Stimulated activated CD4-positive, alpha-beta T cell treated with anti-CD3 and anti-CD28 coated beads, Interleukin-1b, Interleukin-23, amount 100 ng/mL, for 48 hours (primary cell): ENCODE data around the gene HOXC6.

Source experiments
- DNase-seq: peaks from one replicate; pipeline ENCODE4 v3.0.0-alpha.2; 2020

The HOXC6 gene

DNA sequence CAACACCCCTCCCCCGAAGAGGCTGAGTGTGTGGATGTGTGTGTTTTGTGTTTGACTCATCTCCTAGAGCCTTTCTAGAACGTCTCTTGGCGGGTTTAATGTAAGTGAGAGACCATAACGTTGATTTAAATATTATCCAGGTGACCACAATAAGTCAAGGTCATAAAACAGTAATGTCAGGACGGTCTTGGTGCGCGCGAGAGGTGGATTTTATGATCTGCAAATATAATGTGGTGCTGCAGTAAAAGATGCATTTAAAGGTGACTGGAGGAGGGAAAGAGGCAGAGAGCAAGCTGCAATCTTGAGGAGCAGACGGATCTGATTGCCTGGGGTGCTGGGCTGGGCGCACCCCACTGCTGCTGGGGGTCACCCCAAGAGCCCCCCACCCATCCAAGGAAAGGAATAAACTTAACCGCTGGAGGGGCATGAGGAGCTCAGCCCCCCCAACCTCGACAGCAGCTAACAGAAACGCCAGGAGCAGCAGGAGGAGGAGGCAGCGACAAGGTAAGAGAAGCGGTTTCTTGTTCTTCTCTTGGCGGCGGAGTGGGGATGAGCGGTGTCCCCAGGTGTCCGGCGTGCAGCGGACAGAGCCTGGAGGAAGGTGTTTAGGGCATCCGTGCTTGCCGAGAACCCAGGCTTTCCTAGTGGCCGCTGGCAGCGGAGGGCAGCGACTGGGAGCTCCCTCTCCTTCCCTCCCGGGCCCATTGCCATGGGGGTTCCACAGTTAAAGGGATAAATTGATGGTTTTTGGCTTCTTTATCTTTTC, 37.7 kb upstream of the HOXC6 start:
- no peak for DNase-seq

DNA sequence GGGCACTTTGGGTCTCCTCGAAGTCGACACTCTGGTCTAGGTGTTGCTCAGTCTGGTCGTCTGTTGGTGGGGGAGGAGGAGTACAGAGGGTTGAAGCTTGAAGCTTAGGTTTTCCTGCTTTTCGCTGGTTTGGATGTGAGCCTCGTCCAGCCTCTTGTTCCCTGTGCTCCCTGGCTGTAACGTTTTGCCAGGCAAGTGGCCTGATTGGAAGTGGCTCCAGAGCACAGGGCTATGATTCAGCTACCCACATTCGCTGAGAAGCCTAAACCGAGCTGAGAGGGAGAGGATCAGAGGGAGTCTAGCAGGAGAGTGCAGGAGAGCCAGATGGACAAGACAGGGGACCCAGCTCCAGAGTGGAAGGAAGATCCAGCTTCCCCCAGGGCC, 37.2 kb upstream of the HOXC6 start:
- no peak for DNase-seq

DNA sequence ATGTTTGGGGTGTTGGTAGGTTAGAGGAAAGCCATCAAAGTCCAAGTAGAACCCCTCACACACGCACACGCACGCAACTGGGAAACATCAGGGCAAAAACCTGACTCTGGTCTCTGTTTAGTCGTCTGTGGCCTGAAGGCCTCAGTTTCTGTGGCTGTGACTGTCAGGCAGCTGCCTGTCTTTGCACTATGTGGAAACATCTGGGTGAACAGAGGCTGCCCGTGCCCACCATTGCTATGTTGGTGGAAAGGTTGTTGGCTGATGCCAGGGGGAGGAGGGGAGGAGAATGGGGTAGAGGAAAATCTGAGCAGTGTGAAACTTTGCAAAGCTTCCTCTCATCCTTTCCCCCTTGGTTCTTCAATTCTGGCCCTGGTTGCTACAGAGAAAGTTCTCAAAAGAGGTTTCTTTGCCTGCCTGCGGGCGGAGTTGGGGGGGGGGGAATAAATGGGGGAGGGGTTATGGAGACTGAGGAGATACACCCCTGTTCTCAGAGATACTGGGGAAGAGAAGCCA, 35.8 kb upstream of the HOXC6 start:
- no peak for DNase-seq

DNA sequence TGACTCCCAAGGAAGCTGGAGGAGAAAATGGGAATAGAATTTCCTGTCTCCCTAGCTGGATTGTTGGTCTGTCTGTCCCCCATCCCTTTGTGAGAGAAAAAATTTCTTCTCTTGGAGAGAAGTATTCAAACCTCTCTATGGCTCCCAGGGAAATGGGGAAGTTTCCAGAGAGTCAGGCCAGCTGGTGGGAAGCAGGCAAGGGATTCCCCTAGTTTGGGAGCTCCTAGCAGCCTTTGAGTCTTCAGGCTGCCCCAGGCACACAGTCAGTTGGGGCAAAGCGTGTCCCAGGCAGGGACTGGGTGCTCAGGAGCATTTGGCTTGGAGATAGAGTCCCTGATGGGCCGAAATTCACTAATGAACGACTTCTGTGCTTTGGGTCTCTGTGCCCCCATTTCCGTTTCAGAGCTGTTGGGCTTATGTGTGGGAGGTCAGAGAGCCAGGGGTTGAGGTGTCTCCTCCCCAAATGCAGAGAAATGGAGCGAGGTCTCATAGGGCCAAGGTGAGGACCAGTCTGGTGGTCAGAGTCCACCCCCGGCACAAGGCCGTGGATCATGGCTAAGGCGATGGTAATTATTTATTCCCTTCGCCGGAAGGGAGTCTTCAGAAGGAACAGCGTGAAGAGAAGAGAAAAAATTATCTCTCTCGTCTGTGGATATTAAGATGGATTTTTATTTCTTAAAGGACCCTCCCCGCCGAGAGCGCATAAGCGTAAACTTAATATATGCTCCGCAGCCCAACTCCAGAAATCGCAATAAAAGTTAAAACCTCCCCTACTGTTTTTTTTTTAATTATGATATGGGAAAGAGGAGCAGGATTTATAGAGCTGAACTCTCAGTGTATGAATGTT, 34.9 kb upstream of the HOXC6 start:
- DNase-seq: no peak

DNA sequence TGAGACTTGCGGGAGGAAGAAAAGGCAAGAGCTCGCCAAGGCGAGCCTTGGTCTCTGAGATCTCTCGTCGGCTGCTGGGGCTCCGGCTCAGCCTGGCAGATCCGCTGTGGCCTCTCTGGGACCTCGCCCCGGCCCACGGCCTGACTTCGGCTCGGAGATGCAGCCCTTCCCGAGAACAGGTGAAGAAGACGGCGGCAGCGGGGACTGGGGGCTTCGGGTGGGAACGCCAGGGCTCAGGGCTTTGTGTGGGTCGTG, 34.3 kb upstream of the HOXC6 start:
- no peak for DNase-seq

DNA sequence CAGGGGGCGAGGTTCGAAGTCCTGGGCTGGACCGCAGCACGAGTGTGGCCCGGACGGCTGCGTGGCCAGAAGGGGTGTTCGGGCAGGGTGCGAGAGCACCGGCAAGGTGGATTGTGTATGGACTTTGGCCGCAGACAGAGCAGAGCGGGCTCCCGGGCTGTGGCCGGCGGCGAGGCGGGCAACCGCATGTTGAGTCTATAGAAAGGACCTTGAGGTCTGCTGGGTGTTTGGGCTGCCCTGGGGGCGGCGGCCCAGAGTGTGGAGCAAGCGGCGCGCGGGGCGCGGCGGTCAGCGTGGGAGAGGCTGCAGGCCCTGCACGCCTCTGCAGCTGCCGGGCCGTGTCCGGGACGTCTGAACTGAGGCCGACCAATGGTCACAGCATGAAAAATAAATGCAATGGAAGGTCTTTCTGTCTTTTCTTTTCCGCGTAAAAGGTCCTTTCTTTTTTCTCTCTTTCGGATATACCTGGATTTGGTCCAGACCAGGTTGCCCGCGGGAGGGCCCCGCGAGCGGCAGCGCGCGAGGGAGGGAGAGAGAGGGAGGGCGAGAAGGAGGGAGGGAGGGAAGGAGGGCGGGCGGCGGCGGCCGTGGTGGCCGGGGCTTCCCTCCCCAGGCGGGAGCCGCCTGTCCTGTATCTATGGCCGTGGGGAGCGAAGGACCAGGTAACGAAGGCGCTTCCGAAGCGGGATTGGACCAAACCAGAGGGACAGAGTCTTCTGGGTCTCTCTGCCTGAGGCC, 33.8 kb upstream of the HOXC6 start:
- DNase-seq: no peak

DNA sequence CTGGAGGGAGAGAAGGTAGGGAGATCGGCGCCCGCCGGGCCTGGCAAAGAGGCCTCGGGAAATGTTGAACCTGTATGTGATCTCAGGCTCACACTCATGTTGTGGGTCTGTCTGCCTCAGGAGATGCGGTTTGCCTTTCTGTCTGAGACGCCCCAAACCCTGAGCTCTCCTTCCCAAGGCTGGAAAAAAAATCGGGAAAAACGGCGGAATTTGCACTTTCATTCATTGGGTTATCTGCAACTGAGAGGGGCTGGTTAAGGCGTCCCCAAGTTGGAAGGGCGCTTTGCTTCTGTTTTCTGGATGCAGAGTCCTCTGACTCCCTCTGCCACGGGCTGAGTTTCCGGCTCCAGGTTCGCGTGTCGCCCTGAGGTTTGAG, 33.2 kb upstream of the HOXC6 start:
- DNase-seq: no peak

DNA sequence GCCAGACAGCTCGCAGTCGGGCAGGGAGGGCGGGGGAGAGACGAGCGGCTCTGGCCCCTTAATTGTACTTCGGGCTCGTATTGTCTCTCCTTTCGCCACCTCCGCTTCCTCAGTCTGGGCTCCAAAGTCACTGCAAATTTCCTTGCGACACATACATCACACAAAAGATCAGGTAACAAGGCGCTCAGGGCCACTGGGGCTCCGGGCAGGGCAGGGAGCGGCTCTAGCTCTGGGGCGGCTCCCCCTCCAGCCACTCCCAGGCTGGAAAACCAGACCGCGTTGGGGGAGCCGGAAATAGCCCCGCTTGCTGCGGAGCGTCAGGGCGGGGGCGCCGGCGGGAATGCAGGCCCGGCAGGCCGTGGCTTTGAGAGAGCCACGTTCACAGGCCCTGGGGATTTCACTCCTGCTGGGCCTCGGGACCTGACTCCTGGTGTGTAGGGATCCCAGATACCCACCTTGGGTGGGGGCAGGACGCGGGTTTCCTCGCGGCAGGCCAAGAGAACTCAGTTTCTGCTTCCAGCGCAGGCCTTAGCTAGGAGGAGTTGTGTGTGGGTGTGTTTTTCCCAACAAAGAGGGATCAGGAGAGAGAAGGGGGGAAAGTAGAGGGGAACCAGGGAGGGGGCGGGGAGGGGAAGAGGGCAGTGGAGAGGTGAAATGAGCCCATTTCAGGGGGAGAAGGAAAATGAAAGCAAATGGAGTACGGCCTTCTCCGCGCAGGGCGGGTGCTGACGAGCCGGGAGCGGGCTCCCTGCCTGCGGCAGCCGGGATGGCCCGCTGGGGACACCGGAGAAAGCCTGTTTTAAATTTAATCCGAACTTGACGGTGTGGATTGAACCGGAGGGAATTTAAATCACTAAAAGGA, 32.6 kb upstream of the HOXC6 start:
- DNase-seq: no peak

DNA sequence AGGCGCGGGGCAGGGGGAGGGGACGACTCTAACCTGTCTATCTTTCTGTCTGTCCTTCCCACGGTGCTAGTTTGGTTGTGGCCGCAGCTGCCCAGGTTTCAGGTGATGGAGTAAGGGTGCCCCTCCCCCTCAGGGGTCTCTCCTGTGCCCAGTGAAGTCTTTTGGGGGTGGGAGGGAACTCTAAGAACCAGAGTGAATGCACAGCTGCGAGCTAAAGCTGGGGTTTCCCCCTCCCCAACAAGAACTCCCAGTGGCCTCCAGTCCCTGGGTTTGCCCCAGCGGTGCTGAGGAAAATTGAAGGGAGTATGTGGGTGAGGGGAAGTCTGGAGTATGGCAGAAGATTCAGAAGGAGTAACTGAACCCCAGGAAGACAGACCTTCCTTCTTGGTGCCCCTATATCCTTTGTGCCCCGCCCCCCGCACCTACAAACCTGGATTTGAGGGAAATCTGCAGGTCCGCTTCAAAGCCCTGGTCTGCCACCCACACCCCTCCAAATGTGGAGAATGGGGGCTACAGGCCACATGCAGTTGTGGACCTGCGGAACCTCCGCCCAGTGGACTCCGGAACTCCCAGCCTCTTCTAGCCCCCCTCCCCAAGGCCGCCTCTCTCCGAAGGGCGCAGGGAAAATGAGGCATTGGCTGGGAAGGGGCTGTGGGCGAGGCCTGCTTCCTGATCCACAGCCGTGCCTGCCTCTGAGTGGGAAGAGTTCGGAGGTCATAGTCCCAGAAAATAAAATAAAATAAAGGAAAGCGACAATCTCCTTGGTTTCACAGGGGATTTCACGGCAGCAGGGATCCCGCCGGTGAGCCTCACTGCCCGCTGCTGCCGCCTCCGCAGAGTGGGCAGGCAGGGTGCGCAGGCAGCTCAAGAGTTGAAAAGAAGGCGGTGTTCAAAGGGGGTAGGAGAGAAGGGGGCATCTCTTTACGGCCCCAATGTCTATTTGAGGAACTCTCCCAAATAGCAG, 31.7 kb upstream of the HOXC6 start:
- DNase-seq: no peak

DNA sequence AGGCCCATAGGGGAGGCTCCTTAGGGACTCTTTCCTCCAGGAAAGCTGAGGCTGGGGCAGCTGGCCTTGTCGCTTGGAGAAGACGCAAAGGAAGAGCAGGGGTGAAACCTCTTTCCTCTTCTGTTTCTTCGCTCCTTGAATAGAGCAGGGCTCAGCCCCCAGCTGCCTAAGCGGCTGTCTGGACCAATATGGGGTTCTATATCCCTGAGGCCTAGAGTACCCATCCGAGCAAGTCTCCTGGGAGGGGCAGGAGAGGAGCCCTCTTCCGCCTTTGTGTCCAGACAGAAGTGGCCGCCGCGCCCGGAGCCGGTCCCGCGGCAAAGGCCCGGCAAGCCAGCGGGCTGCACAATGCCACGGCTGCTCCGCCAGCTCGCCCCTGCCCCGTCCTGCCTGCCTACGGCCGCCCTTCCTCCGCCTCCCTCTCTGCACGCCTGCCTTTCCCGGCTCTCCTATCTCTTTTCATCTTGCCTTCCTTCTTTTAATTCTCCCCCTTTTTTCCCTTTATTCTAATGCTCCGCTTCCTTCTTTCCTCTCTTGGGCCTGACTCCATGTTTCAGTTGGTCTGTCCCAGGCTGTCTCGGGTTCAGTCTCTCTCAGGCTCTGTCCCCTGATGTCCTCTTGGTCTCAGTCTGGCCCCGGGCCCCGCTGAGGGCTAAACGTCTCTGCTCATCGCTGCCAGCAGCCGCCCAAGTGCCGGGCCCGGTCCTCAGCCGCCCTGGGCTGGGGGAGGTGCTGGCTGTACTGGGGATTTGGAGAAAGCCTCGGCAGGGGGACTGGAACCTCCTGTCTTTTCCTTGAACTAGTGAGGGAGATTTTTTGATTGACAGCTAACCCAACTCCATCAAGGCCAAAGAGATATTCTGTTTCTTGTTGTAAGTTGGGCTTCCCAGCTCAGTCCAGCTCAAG, 30.8 kb upstream of the HOXC6 start:
- DNase-seq: no peak

DNA sequence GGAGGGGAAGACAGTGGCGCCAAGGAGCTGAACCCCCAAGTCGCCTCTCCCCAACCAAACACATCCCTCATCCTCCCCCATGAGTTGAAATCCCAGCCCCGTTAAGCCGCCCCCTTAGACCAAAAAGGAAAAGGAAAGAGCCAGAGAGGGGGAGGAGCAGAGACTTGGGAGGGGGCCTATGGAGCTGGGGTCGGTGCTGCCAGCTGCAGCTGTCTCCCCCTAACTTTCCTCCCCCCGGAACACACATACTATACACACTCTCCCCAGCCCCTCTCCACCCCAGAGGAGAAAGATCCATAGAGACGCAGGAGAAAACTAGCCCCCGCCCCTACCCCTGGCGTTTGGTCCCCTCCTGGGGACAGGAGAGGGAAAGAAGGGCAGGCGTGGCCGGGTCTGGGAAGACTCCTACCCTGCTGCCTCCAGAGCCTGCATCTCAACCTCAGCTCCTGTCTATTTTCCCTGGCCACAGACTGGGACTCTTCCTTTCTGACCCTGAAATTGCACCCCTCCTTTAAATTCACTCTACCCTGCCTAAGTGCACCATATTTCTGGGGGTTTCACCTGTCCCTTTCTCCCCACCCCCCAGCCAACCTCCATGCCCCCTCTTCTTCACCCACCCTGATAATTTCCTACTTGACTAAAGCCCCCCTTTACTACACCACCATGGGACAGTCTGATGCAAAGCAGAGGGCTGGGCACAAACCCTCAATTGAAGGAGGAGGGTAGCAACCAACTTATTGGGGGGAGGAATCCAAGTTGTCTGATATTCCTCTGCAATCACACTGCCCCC, 29.9 kb upstream of the HOXC6 start:
- no peak for DNase-seq

DNA sequence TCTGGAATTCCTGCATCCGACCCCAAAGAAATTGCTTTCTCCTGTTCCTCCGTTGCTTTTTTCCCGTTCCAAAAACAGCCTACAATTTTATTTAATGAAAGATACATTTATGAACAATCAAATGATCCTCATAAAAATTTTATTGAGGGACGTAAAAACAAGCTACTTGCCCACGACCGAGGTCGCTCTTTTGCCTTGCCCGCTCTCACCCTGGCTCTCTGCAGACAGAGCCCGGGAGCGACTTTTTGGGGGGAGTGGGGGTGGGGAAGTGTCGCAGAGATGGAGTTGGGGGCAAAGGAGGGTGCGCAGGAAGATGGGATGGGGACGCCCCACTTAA, 29.4 kb upstream of the HOXC6 start:
- no peak for DNase-seq

DNA sequence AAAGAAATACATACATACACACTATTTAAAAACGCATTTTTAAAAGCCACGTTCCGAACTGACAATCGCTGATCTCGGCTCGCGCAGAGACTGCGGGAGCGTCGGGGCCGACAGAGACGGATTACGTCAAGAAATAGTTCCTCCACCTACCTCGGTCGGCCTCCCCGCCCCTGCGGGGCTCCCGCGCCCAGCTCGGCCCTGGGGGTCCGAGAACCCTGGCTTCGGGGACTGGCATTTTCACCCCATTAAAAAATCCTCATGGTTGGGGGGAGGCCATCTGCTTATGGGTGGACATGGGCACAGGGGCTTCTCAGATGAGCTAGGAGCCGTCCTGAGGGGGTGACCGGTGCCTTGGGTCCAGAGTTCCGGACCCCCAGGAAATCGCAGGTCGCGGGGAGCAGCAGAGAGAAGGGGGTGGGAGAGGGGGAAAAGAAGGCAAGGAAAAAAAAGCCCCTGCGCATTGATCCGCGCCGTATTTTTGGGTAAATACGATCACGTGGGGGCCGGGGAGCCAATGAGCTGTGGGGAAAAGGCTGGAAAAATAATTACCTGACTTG, 28.6 kb upstream of the HOXC6 start:
- DNase-seq: peak; percentile 46

DNA sequence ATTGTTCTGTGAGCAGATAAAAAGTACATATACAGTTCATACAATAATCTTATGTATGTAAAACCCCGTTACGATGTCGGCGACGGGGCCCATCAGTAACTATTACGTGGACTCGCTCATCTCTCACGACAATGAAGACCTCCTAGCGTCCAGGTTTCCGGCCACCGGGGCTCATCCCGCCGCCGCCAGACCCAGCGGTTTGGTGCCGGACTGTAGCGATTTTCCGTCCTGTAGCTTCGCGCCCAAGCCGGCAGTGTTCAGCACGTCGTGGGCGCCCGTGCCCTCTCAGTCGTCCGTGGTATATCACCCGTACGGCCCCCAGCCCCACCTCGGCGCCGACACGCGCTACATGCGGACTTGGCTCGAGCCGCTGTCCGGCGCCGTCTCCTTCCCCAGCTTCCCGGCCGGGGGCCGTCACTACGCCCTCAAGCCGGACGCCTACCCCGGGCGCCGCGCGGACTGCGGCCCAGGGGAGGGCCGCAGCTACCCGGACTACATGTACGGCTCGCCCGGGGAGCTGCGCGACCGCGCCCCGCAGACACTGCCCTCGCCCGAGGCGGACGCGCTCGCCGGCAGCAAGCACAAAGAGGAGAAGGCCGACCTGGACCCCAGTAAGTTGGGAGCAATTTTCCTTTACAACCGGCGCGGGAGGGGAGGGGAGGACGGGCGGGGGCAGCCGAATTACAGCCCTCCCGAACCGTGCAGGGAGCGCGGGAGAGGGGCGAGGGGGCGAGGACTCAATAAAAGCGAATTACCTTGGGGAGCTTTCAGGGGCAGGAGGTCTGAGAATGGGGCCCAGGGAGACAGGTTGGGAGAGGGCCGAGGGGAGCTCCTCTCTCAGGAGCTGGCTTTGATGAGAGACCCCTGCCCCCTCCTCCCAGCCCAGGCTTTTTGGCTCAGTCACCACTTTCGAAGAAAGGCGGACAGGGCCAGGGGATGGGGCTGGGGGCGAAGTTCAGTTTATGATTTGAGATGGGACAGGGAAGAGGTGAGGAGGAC, 27.8 kb upstream of the HOXC6 start, which contains the start of gene HOXC9:
Gene HOXC9, plus strand, starts transcription at position 46 of the 999 bp plus-strand sequence. Its CDS starts 28 bp downstream, at position 74.
- no peak for DNase-seq

DNA sequence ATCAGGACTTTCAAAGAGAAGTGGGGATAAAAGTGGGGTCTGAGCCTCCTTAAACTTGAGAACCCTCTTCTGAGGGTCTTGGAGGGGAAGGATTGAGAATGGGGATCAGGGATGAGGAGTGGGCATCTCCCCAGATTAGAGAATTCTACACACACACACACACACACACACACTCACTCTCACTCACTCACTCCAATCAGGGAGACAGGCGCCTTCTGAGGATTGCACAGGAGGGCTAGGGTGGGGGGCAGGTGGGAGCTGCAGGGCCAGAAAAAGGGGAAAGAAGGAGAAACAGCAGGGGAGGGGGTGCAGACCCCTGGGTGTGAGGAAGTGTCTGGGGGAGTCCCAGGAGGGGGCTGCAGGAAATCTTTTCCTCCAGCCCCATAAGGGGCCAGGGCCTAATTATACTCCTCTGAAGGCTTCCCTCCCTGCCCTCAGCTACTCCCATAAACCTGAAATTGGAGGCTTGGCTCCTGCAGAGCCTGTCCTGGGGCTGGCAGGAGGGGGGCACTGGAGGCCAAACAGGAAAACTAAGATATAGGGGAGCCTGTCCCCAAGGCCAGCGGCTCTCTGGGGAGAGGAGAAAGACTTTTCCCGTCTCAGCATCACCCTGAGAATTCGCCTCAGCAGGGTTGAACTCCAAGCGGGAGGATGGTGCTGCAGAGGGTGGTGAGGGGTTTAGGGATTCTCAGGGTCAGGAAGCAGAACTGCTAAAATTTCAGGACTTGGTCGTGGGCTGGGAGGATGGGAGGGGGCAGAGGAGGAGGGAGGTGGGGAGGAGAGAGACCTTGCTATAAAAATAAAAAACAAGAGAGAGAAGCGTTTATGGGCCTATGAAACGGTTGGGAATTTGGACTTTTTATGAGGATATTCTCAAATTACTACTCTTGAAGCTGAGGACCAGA, 26.7 kb upstream of the HOXC6 start:
- DNase-seq: no peak

DNA sequence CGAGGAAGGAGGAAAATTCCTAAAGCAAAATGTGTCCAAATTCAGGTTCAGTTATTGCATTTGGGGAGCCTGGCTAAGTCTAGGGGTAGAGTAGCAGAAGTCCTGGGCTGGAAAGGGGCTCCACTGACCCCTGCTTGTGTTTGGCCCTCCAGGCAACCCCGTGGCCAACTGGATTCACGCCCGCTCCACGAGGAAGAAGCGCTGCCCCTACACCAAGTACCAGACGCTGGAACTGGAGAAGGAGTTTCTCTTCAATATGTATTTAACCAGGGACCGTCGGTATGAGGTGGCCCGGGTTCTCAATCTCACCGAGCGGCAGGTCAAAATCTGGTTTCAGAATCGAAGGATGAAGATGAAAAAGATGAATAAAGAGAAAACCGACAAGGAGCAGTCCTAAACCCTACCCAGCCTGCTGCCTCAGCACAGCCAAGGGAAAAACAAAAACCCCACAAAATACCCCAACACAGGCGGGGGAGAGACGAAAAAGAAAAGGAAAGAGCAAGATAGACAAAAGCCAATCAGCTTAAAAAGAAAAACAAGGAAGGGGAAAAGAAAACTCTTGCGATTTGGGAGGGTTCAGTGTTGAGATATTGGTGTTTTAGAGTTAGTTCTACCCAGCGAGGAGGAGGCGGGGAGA, 25.8 kb upstream of the HOXC6 start:
- DNase-seq: no peak
